ENCODE data around the gene PEX13.
"Not testable (repeated sequence)": the region's sequence is repeated elsewhere in the genome, so short reads cannot be mapped to it uniquely, and the experiment has no call there.

Gene PEX13

GRCh38 chr2:60977562-60977895, 40.0 kb upstream of the PEX13 start:
- no peak overlapping the region for H3K27ac ChIP-seq
- TF ChIP-seq CTCF (IDR thresholded peaks at IDR 0.05) (no peak), ZFX (IDR thresholded peaks at IDR 0.05; ENCODE audit: borderline replicate concordance) (no peak)

- no peak overlapping the region for H3K27ac ChIP-seq
- no peak for TF ChIP-seq CTCF (IDR thresholded peaks at IDR 0.05)
- TF ChIP-seq ZFX (IDR thresholded peaks at IDR 0.05; ENCODE audit: borderline replicate concordance), result no peak
These were observed 38.3 kb upstream of the PEX13 start for GRCh38 chr2:60979231-60979630.

GRCh38 chr2:60980071-60980815, 37.3 kb upstream of the PEX13 start:
- H3K27ac ChIP-seq, result no peak overlapping the region
- no peak for TF ChIP-seq ZFX (IDR thresholded peaks at IDR 0.05; ENCODE audit: borderline replicate concordance)
- TF ChIP-seq CTCF (IDR thresholded peaks at IDR 0.05), result no peak

GRCh38 chr2:60982066-60982465, 35.5 kb upstream of the PEX13 start:
- H3K27ac ChIP-seq, result not testable (repeated sequence)

- TF ChIP-seq CTCF (IDR thresholded peaks at IDR 0.05), result no peak
- no peak for TF ChIP-seq ZFX (IDR thresholded peaks at IDR 0.05; ENCODE audit: borderline replicate concordance)
- no peak overlapping the region for H3K27ac ChIP-seq
These were observed 32.8 kb upstream of the PEX13 start for GRCh38 chr2:60984720-60985119.

GRCh38 chr2:60987041-60987440, 30.5 kb upstream of the PEX13 start:
- H3K27ac ChIP-seq, result no peak overlapping the region
- no peak for TF ChIP-seq ZFX (IDR thresholded peaks at IDR 0.05; ENCODE audit: borderline replicate concordance)
- TF ChIP-seq CTCF (IDR thresholded peaks at IDR 0.05), result no peak

- H3K27ac ChIP-seq, result not testable (repeated sequence)
These were observed 29.9 kb upstream of the PEX13 start for GRCh38 chr2:60987656-60988055.

- H3K27ac ChIP-seq, result peak overlapping the region; percentile 25; the same call in 1 of the 2 replicates
- no peak for TF ChIP-seq CTCF (IDR thresholded peaks at IDR 0.05)
These were observed 28.3 kb upstream of the PEX13 start for GRCh38 chr2:60989259-60989658.

Data from 22Rv1 (cell line).